GM23248 (cell line): Measurements from ENCODE around the gene IP6K3.

Experiments
- EZH2 ChIP-seq: fragments of 200-600 bp; sonication (generic); IDR thresholded peaks from 2 replicates; pipeline ENCODE4 v1.6.1; 2018; ENCODE audit warnings: antibody characterized with exemption, mild to moderate bottlenecking; ENCODE audit not compliant: insufficient read depth, poor library complexity, severe bottlenecking
- EZH2phosphoT487 ChIP-seq: fragments of 200-600 bp; sonication (generic); IDR thresholded peaks from 2 replicates; pipeline ENCODE4 v1.6.1; 2018; ENCODE audit warnings: antibody characterized with exemption, moderate library complexity, mild to moderate bottlenecking, low read depth; ENCODE audit not compliant: insufficient read depth

GRCh38 chr6:33789550-33789895 lies 42.8 kb upstream of the IP6K3 start:
- TF ChIP-seq EZH2phosphoT487 (no peak), EZH2 (no peak)
